NCI-H748 treated with DMSO at 0.1 percent for 48 hours (cell line): ENCODE data around the gene C1orf105.

Source experiments
- DNase-seq: peaks from one replicate; lab custom pipeline; 2025; lab: John Stamatoyannopoulos, UW

Gene C1orf105

DNA sequence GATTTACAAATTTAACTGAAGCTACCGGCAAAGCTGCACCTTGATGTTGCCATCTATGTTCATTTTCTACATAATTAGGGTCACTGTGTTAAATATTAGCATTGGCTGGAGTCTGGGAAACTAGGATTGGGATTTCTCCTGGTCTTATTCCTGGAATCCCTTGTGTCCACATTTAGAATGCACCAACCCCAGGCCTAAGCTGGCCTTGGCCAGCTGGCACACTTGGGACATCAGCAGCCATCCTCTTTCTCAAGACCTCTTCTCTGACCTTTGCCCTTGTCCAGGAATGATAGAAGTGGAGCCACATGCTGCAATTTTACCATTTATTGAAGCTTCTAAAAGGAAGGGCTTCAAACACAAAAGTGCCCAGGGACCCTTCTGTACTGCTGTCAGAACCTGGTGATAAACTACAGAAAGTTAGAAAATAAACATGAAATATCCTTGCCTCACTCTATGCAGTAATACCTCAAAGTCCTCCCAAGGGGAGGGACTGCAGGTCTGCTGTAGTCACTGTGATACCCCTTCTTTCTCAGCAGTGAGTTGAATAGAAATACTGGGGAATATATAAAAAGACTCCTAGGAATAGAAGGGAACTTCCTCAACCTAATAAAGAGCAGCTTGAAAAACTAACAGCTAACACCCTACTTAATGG is 37.1 kb downstream of the C1orf105 start:
- DNase-seq = no peak

DNA sequence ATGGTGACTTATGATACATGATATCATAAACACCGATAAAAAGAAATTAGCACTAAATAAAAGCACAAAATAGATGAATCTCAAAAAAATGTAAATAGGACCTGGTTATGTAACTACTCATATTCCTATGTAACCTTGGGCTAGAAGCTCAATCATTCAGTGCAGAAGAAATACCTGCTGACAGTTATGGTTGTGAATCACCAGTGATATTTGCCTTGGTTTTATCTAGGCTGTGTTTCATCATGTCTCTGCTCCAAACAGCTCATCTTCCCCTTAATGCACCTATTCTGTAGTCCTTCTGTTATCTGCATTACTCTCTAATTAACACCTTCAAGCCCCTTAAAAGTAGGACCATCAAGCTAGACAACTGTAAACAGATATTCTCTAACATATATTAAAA is 39.7 kb downstream of the C1orf105 start:
- DNase-seq = no peak

DNA sequence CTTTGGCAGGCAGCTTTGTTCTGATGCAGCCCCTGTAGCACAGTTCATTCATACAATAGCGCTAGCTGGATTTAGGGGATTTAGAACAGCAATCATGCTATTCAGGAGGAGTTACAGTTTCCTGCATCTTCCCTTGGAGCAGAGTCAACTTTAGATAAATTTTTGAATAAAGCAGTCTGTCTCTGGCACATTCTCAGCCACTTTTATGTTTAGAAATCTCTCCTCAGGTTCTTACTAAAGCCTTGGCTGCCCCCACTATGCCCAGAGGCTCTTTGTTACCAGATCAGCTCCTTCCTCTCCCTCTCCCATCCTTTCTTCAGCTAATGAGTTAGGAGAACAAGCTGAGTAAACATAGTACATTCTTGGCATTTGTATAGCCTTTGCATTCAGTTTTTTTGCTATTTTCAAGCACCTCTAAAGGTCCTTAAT is 40.4 kb downstream of the C1orf105 start:
- DNase-seq = no peak

DNA sequence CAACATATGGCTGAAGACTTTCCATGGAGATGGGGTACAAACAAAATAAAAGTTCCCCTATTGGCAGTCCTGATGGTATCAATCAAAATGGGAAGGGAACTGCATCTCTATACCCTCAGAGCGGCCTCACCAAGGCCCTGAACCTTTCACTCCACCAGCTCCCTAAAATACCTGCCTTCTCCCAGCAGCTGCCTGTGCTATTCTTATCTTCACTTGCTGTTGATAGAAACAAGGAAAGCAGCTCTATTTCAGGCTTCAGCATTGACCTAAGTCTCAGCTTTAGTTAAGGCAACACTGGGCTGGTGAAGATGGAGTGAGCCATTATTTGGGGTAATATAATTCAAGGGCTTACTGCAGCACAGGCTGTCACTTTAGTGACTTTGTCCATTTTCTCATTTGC is 45.1 kb downstream of the C1orf105 start:
- DNase-seq = no peak

DNA sequence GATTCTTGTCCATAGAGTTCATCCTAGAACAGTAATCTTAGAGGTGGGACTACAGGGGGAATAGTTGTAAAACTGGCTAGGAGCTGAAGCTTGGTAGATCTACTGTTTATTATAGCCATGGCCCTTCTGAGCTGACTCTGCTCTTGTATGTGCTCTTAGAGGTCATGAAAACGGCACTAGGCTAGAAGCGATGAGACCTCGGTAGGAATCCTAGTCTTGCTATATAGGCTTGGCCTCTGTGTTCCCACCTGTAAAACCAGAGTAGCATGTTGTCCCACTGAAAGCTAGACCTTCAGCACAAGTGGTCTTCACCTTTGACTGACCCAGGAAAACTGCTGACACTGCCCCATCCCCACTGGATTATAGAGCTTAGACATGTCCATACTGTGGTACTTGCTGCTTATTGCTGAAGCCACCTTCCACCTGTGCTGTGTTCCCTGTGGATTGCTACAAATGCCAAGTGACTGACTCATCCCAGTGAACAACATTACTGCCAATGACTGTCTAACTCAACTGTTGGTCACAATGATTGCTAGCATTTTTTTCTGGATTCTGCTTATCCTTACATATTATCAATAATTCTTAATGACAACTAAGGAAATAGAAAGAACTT is 46.4 kb downstream of the C1orf105 start:
- DNase-seq = no peak

DNA sequence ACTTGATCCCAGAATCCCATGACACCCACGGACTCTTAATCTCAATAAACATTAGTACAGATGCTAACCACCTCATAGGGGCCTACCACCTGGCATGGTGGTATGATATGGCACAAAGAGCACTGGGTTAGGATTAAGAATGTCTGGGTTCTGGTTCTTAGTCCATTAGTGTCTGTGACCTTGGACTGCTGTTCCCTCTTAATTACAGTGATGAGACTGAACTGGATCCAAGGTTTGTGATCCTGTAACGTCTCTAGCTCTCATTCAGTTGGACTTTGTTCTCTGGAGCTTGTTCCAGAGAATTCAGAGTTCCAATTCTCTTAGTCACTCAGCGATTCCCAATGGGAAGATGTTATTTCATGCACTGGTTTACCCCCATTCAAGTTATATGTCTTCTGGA is 47.0 kb downstream of the C1orf105 start:
- DNase-seq = no peak

DNA sequence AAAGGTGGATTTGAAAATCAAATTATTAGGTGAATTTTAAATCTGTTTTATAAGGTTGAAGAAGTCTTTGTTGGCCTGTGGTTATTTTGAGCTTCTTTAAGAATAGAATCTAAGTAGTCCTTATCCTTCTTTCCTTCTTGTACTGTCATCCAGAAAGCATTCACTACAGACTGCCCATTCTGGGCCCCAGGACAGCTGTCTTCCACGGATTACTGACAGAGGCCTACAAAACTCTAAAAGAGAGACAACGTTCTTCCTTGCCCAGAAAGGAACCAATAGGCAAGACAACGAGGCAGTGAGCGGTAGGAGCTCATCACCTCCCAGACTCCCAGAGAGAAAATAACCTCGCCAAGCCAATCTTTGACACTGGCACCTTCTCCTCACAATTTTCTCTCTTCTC is 47.8 kb downstream of the C1orf105 start:
- DNase-seq = no peak

DNA sequence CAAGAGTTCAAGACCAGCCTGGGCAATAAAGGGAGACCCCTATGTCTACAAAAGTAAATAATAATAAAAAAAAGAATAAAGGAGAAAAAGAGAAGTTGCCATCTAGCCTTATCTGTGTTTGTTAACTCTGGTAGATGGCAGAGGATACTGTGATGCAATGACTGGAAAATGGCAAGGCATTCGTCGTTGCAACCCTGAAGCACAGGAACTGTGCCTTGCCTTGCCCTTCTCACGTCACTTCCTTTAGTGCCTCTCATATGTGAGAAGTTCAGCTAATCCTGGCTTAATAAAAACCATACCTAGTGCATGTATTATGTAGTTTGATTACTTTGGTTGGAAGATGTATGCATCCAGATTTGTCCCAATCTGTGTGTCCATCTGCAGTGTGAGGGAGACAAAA is 49.2 kb downstream of the C1orf105 start:
- no peak for DNase-seq

DNA sequence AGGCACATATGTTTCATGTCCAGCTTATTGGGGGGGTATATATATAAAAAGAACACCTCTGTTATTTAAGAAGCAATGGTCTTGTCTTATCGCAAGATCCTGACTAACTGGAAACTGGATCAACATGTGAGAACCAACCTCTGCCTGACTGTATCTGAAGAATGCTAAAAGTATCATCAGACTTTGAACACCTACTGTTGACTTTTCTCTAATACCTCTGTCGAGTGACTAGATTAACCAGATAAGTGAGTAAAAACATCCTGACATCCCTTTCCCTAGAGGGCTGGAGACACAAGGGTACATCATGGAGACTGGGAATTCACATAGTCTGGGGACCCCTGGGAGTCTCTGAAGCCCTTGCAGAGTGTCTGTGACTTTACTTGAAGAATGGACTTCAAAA is 49.7 kb downstream of the C1orf105 start:
- DNase-seq = no peak

DNA sequence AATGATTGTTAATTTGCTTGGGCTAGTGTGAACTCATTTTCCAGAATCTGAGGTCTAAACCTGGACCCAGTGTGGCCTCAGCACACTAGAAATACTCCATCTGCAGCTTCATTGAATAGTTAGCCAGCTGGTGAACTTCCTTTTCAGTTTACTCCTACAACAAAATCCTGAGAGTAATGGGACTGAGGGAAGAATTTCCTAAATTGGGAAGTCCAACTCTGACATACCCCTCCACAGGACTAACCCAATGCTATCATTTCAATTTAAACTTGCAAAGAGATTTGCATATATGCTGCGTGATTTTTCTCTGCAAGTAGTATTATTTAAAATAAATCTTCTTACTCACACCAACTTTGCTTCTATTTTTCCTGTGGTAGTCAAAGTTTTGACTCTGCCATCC is 51.2 kb downstream of the C1orf105 start:
- no peak for DNase-seq

DNA sequence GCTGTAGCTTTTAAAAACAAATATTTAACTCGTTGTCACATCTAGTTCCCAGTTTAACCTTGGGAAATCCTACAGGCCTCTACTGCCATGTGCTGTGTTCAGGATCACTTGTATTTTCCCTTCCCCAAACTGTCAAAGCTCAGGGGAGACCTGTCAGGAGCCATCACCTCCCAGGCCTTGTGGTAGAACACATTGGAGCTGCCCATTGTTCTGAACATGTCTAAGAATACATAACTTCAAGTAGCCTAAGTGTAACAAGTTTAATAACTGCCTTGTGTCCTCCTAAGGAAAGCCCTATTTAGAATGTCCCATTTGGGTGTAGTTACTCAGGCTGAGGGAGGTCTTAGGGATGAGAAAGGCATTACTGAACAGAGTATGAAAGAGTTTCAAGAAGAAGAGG is 52.0 kb downstream of the C1orf105 start:
- no peak for DNase-seq

DNA sequence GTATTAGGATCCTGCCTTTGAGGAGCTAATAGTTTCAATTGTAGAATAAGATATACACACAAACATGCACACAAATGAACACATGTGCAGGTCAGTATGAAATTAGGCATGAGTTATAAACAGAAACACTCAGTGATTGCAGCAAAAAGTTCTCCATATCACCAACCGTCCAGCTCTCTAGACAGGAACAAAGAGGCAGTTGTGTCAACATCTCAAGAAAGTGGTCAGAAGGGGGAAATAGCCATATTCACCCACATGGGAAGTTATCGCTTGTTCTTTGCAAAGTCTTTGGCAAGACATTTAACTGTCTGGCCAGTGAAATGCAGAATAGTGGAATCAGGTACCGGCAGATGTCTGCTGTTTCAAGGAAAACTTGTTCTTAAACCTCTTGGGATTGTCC is 52.8 kb downstream of the C1orf105 start:
- no peak for DNase-seq

DNA sequence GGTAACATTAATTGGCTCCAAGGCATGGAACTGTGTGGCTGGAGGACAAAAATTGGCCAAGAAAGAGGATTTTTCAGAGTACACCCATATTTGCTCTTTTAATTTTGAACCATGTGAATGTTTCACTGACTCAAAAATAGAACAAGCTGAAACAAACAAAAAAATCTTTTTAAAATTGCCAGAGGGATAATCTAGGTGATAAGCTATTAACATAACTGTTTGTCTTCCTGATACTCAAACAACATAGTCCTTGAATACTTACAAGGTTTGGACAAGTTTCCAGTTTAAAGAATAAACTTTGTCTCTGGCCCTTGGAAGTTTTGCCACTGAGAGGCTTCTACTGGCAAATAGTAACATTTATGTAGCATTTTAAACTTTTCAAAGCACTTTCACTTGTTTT is 53.4 kb downstream of the C1orf105 start:
- DNase-seq = no peak

DNA sequence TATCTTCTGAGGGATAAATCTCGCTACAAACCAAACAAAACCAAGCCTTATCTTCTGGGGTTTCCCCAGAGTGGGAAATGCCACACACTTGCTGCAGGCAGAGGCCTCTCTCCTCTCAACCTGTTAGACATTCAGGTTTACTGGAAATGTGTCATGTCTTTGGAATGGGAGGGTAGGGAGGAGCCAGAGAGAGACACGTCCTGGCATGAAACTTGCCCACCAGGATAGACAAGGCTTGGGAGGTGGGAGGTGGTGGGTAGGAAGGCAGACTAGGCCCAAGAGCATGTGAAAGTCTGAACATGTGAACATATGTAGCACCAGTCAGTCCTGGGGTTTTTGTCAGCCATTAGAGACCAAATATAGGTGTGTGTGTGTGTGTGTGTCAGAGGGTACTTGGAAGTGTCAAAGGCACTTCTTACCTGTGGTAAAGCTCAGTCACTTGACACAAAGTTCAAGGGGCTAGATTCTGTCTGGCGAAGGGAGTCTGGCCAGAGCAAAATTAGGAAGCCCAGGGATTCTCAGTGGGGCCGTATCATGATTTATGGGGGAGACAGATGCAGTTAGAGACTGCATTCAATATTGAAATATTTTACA is 55.8 kb downstream of the C1orf105 start:
- no peak for DNase-seq

DNA sequence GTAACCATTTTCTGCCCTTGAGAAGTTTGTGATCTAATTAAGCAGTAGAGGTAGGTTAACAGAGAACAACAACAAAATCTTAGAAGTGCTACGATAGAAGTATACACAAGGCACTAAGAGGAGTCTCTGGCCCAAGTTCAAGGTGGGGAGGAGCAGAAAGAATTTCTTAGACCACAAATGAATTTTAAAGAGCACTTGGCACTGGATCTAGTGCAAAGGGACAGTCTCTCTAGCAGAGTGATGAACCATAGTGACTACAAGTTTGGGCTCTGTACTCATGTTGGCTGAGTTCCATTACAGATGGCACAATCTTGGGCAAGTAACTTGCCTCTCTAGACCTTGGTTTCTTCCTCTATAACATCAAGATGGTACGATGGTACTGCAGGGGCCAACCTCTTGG is 56.7 kb downstream of the C1orf105 start:
- no peak for DNase-seq

DNA sequence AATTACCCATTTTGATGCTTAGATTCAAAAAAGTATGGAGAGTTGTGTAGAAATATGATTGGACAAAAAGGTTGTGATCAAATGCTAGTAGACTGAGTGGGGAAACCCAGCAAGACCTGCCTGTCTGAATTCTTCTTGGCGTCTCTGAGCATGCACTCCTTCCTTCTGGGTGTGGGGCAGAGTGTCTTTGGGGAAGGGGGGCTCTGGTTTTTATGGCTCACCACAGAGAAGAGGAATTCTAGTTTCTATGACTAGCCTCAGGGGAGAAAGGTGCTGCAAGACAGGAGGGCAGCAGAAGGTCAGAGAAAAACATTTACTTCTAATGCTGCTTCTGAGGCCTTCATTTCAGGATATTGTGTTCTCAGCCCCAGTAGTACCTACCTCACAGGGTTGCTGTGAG is 57.3 kb downstream of the C1orf105 start:
- DNase-seq = no peak

DNA sequence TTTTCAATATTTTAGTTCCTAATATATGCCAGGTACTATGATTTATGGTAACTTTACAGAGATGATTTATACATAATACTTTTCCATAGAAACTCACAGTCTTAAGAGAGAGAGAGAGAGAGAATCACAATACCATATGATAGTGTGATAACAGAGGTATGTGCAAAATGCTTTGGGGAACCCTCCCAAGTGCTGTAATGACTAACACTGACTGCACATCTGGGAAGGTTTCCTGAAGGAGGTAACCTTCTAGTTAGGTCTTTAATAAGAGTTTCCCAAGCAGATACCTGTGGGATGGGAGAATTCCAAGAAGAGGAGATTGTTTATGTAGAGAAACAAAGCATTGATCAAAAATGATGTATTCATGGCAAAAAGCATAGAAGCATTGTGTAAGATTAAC is 58.0 kb downstream of the C1orf105 start:
- no peak for DNase-seq

DNA sequence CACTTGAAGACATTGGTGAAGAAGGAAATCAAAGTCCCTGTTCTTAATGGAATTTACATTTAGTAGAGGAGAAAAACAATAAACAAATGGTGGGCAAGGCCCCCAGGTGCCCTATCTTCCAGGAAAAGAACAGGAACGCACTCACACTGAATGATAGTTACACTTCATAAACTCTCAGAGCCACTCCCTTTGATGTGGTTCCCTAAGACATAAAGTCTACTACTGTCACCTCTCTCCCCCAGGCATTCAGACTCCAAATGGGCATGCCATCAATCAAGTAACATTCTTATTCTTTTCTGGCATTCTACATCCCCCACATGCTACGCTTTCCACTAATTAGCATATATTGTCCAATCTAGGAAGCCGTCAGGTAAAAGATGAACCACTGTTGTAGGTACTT is 59.9 kb downstream of the C1orf105 start:
- no peak for DNase-seq

DNA sequence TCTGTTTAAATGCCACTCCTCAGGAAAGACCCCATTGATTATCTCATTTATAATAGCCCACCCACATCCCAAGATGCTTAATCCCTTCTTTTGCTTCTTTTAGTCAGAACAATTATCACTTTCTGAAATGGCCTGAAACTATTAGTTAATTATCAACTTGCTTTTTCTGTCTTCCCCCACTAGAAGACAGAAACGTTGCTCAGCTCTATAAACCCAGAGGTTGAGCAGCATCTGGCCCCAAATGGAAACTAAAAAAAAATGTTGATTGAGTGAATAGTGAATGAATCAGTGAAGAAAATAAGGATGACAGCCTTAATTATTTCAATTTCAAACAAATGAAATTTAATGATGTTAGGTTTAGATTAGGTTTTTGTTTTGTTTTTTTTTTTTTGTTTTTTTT is 61.6 kb downstream of the C1orf105 start:
- no peak for DNase-seq

DNA sequence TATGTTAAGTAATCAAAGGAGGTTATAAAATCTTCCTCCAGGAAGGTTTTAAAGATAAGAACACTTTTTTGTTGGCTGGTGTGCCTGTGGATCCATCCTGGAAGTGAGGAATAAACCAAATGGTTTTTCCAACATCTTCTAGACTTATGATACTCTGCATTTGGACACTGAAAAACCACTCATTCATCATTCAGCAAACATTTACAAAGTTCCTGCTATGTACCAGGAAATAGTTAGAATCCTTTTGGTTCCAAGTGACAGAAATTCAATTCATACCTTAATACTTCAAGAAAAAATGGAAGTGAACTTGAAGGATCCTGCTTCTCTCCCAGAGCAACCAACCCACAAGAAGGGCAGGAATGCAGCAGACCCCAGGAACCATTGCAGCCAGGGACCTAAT is 63.0 kb downstream of the C1orf105 start:
- no peak for DNase-seq

DNA sequence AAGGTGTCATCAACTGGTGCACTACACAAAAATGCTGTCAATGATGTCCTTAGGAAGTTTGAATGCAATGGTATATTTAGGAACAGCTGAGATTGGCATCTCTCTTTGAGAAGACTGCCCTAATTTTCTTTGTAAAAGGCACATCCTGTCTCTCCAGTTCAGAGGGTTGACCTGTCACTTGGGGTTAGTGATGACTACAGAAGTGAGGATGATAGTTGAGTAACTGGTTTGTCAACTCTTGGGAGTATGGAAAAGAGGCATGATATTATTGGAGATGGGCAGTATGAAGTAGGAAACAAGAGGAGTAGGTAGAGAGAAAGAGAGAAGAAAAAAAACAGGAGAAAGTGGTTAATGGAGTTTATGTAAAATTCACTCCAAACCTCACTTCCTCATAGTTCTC is 63.8 kb downstream of the C1orf105 start:
- DNase-seq = no peak

DNA sequence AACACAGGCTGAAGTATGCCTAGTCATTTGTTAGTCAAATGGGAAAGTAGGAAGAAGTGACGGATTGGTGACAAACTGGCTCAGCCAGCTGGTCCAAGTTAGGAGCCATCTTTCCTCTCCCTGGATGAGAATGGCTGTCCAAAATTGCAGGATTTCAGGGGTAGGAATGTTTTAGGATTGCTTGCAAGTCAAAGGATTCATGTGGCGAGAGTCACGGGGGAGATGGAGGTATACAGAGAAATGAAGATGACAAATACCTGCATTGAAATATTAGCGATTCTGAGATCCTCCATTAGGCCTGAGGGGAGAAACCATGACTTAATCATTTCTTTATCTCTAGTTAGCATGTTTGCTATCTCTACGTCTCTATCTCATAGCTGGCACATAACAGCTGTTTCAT is 65.1 kb downstream of the C1orf105 start:
- DNase-seq = no peak

DNA sequence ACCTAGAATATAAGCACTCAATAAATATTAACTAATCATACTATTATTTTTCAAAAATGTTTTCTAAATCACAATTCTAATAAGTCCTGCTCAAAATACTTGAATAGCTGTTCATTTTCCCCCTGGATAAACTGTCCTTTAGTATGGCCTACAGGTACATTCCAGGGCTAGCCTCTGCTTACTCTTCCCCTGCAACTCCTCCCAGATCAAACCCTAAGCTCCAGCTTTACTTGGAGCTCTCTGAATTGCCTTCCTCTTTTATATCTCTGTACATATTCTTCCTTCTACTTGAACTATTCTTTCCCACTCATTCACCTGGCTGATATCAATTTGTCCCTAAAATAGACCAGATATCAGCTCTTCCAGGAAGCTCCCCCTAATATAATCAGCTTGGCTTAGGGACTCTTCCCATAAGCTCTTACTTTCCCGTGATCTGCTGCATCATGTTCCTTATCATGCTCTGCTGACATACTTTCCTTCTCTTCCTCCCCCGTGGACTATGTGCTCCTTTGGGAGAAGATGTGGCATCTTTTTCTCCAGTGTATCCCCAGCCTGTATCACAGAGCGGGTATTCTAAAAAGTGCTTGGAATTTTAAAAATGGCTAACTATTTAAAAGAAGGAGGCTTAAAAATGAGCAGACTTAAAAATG is 66.4 kb downstream of the C1orf105 start:
- DNase-seq = no peak
